Right renal pelvis (tissue), 4 donors: ENCODE results near the gene SMARCA2. TPM values are rescaled to one million over a fixed set of nuclear protein-coding genes. Genes with fewer than 3 reads are reported as not detected.

Experiments
- DNase-seq, 4 donors: peaks; one replicate each; pipeline ENCODE4 v3.0.0-alpha.2; 2013; ENCODE audit warnings: low read depth in 4 of 4, low spot score in 3 of 4, missing footprints in 1 of 4
- polyA plus RNA-seq, 4 donors: library from polyadenylated mRNA; unstranded; fragments of 120-200 nt; gene quantifications; one replicate each; pipeline ENCODE4 v1.2.1, GENCODE V29; 2013; ENCODE audit not compliant: insufficient read length in 4 of 4

SMARCA2 gene
- polyA plus RNA-seq, 4 donors, result 105 to 151 (median 134) TPM

GRCh38 chr9:2086116-2086515 is 71.0 kb downstream of the SMARCA2 start:
- no peak for DNase-seq

GRCh38 chr9:2086971-2087370 is 71.8 kb downstream of the SMARCA2 start:
- no peak for DNase-seq

DNA sequence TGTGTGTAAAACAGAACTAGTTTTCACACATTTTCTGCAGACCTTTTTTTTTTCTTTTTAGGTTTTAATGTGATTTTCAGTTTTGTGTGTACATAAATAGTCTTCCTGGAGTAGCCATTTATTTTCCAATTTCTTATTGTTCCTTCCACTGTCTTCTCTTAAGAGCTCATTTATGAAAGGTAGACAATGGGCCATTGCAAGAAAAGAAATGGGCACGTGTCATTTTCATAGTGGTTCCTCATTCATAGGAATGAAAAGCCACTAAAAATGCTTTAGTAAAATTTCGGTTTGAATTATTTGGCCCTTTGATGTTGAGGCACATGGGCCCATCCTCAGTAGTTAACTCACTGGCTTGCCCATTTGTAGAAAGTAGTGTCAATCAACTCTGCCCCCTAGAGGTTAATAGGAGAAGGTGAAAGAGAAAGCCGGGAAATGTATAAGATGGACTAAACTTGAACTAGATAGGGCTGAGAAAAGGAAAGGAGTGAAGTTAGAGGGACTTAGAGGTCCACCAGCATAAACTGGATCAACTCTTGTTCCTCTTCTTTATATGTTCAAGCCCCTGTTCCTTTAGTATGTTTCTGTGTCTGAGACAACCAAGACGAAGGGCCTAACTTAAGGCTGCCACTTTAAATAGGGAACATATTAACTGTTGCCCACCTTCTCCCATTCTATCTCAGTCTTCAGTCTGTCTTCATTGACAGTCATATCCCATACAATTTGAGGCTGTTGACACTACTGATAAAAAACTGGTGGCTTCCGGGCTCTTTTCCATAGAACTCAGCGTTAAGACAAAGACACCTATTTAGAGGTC is 72.6 kb downstream of the SMARCA2 start:
- DNase-seq, result no peak

DNA sequence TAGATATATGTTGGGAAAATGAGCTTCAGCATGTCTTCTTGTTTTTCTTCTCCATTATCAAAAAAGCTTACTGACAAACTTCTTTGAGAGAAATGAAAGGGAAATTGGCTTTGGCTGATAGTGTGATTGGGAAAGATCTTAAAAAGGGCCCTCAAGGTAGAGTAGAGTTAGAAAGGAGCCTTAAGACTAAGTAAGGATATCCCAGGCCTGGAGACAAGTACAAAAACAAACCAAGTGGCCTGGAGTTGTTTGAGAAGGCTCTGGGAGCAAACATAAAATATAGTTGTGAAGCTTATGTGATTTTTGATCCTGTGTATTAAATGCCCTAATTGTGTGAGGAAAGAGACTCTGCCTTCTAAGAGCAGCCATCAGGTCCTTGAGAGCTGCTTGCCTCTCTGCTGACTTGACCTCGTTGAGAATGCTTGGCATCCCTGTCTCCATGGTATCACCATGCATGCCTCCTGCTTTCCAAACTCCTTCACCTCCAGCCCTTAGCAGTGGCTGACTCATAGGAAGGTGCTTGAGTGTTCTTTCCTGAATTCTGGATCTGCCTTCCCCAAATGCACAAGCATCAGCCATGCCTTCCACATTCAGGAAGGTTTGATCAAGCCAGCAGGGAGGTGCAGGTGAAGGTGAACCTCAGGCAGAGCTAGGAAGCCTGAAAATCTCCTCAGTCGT is 78.9 kb downstream of the SMARCA2 start:
- no peak for DNase-seq

- DNase-seq, result no peak
These were observed 81.3 kb downstream of the SMARCA2 start for GRCh38 chr9:2096376-2096970.

DNA sequence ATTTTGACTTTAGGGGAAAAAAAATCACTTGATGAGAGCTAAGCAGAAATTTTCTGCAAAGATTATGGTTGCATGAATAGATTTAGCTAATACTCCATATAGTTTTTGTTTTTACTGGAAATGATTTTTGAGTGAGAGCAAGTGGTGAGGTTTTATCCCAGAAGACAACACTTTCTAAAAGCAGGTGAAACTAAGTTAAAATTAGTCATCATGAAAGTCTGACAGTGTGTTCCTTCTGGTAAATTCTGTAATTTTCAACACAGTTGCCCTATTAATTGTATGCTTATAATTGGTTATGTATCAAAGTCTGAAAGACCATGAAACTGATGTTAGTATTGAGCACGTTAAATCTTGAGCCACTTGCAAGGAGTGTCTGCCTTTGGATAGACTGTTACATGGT is 91.5 kb downstream of the SMARCA2 start:
- no peak for DNase-seq

- DNase-seq, result no peak
These were observed 92.8 kb downstream of the SMARCA2 start for GRCh38 chr9:2107906-2108451.

DNA sequence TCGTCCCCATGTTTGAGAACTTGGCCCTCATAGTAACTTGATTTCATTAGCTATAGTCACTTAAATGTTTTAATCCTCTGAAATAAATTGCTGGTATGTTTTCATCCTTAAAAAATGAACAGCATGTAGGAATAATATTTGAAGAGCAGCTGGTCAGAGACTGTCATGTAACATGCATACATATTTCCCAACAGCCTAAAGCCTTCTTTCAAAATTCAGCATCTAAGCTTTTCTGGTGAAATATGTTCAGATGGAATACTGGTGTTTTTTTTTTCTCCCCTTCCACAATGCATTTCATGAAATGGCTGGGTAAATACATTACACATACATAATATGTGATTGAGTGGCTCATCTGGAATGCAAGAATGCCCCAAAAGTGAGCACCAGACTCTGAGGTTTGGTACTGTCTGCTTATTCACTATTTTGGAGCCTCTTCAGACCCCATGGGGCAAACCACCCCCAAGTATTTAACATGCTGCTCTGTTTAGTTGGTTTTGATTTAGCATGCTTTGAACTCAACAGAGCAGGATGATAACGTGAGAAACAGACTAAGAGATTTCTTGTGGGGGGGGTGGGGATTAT is 94.0 kb downstream of the SMARCA2 start:
- no peak for DNase-seq

DNA sequence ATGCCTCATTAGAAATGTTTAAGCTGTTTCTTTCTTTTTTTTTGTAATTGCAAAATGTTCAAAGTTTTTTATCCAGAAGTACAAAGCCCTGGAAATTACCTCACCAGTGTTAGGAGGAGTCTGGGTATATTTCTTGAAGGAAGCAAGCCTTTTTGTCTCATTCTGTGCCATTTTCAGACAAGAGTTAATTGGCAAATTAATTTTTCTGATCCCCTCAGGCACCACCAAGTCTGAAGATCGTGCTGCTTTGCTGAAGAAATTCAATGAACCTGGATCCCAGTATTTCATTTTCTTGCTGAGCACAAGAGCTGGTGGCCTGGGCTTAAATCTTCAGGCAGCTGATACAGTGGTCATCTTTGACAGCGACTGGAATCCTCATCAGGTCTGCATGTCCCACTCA is 94.9 kb downstream of the SMARCA2 start:
- DNase-seq, result no peak

DNA sequence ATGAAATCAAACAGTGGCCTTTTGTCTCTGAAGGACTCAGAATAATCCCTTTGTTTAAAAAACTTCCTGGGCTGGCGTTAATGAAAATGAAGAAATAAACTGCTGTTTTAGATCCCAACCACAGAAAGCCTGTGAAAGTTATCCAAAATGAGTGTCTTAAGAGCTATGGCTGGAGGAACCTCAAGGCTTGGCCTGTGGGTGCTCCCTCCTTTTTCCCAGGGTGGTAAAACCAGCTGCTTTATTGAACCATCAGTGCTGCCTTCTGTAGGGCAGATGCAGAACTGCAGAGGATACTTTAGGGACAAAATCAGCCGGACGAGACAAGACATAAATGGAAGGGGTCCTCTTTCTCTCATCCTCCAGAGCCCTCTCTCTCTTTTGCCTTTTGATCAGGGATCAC is 100.9 kb downstream of the SMARCA2 start:
- no peak for DNase-seq

DNA sequence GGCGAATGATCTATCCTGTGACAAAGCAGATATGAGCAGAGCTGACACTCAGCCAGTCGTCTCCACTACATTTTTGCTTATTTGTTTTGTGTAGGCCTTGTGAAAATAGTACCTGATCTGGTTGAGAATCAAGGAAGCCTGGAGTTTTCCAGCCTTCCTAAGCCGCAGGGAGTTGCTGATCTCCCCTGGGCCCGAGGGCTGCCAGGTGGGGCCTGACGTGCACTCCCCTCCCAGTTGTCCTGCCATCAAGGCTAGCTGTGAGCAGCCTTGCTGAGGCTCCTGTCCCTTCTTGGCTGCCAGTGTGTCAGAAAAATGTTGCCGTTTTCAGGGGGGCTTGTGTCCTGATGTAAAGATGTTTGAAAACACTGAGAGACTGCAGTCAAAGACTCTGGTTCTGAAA is 102.4 kb downstream of the SMARCA2 start:
- DNase-seq, result no peak

DNA sequence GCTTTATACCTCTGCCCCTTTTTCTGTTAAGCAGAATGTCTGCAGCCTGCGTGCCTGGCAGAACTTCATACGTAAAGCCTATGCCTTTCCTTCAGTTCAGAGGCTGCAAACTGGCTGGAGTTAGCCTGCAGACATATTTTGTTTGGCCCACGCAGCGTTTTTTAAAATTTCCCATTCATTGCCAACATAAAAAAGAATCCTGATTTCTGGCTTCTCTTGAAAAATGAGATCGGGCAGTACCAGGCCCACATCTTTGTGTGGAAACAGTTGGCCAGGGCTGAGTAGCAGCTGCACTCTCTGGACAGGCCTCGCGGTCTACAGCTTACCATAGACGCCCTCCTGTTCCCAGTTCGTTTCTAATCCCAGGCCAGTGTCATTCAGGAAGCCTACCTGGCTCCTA is 104.4 kb downstream of the SMARCA2 start:
- DNase-seq, result no peak

DNA sequence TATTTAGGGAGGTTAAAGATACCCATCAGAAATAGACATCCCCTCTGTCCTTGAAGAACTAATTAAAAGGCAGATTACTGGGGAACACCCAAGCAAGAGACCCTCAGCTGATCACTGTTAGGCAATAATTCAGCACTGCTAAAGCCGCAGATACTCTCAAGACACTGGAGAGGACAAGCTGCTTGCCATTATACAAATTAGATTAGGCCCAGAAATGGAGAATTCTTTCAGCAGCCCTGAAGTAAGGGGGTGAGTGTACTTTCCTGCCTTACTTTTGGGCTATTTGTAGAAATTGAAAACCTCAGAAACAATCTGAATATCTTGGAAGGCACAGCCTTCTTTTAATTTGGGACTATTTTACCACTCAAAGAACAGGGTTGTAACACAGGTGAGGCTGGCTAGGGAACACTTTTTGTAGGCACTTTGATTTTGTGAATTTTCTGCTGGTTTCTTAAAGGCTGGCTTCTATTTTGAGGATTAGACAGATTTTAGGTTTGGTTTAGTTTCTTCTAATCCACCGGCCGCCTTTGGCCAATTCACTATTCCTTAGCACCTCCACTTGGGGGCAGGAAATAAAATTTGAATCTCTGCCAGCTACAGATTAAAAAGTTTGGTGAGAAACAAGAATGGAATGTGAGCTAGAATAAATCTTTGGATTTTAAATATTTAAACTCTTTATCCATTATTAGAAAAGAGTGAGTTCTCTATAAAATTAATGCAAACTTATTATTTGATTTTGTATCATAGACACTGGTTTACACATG is 106.0 kb downstream of the SMARCA2 start:
- DNase-seq, result no peak

DNA sequence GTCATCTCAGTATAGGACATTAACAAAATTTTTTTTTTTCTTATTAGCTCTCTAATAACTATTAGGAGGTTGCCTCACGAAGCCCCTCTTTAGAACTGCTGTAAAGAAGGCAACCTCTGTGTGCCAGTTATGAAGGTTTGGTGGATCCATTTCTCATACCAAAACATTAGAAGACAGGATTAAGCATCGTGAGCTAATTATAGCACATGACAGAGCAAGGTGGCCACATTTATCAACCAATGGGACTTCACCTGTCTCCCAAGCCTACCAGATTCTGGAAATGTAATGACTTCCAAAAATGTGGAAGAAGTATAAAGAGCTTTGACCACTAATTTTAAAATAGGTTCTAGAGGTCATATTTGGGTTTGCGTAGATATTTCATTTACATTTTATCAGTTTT is 107.2 kb downstream of the SMARCA2 start:
- no peak for DNase-seq

GRCh38 chr9:2125906-2126305 is 110.8 kb downstream of the SMARCA2 start:
- no peak for DNase-seq

DNA sequence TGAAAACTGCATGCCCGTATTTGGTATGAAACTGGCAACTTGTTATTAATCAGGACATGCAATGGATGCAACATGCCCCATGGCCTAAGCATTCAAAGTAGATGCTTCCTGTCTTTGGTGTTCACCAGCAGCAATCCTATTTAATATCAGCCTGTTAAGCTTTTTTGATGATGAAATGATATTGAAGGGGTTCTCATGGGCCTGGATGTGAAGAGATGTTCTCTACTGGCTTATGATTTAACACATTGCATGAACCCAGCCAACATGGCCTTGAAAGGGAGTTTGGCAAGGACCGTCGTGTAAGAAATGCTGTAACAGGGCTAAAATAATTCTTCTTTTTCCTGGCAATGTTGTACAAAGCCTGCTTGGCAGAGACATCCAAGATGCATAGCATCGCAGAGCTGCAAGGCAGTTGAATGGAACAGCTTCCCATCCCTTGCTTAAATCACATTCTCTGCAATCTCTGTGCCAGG is 111.2 kb downstream of the SMARCA2 start:
- no peak for DNase-seq

- no peak for DNase-seq
These were observed 112.3 kb downstream of the SMARCA2 start for GRCh38 chr9:2127486-2127885.

- DNase-seq, result no peak
These were observed 113.0 kb downstream of the SMARCA2 start for GRCh38 chr9:2128141-2128540.

GRCh38 chr9:2128618-2129017 is 113.5 kb downstream of the SMARCA2 start:
- DNase-seq, result peak; percentile 15 to 38 (median 26)

DNA sequence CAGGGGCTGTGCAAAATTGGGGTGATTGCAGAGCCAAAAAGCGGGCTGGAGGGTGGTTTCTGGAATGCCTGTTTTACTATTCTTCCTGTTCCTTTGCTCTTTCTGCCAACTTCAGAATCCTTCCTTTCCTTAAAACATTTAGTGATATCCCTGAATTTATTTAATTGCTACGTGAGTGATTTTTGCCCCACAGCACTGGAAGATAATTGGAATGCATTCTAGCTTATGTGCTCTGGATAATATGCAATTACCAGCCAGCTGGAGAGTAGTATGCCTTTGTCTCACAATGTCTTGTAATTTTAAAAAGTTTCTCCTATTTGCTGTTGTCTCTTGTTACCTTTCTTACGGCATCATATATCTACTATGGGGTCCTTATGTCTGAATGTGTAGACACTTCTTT is 115.8 kb downstream of the SMARCA2 start:
- DNase-seq, result no peak
